Measurements from ENCODE around the gene TNFRSF13B.

TNFRSF13B gene

GRCh38 chr17:16971458-16972338 lies at the start of gene TNFRSF13B:
Gene TNFRSF13B (minus strand): TSS chr17:16972118. CDS start chr17:16972075, 43 bp downstream.
- in situ Hi-C loops (cut with HindIII; ENCODE audit: low sequenced_read_pairs): no loop called here
- no peak within 1 kb of the TSS for H3K4me3 ChIP-seq (ENCODE audit: low read depth, low read length)
- DNase-seq (ENCODE audit: low read depth): no peak
- TF ChIP-seq CTCF (IDR thresholded peaks at IDR 0.05; ENCODE audit: low read depth, low read length, missing control alignments): no peak

GRCh38 chr17:17021194-17021863 lies 49.4 kb upstream of the TNFRSF13B start:
- no peak for TF ChIP-seq CTCF (IDR thresholded peaks at IDR 0.05; ENCODE audit: low read depth, low read length, missing control alignments)
- no peak for DNase-seq (ENCODE audit: low read depth)
- no peak overlapping the region for H3K4me3 ChIP-seq (ENCODE audit: low read depth, low read length)
- in situ Hi-C loops (cut with HindIII; ENCODE audit: low sequenced_read_pairs): no loop called here

GRCh38 chr17:17020821-17021193 lies 48.9 kb upstream of the TNFRSF13B start:
- H3K4me3 ChIP-seq (ENCODE audit: low read depth, low read length): no peak overlapping the region
- no peak for DNase-seq (ENCODE audit: low read depth)
- in situ Hi-C loops (cut with HindIII; ENCODE audit: low sequenced_read_pairs): no loop called here
- no peak for TF ChIP-seq CTCF (IDR thresholded peaks at IDR 0.05; ENCODE audit: low read depth, low read length, missing control alignments)

- in situ Hi-C loops (cut with HindIII; ENCODE audit: low sequenced_read_pairs): no loop called here
- no peak overlapping the region for H3K4me3 ChIP-seq (ENCODE audit: low read depth, low read length)
- no peak for TF ChIP-seq CTCF (IDR thresholded peaks at IDR 0.05; ENCODE audit: low read depth, low read length, missing control alignments)
- DNase-seq (ENCODE audit: low read depth): no peak
Observed at GRCh38 chr17:17019891-17020456, 48.1 kb upstream of the TNFRSF13B start.

GRCh38 chr17:17019430-17019762 lies 47.5 kb upstream of the TNFRSF13B start:
- DNase-seq (ENCODE audit: low read depth): no peak
- no peak for TF ChIP-seq CTCF (IDR thresholded peaks at IDR 0.05; ENCODE audit: low read depth, low read length, missing control alignments)
- no peak overlapping the region for H3K4me3 ChIP-seq (ENCODE audit: low read depth, low read length)
- in situ Hi-C loops (cut with HindIII; ENCODE audit: low sequenced_read_pairs): no loop called here

GRCh38 chr17:17018612-17019429 lies 46.9 kb upstream of the TNFRSF13B start:
- no peak overlapping the region for H3K4me3 ChIP-seq (ENCODE audit: low read depth, low read length)
- no peak for TF ChIP-seq CTCF (IDR thresholded peaks at IDR 0.05; ENCODE audit: low read depth, low read length, missing control alignments)
- DNase-seq (ENCODE audit: low read depth): no peak
- in situ Hi-C loops (cut with HindIII; ENCODE audit: low sequenced_read_pairs): no loop called here
